Panc1 (cell line): ENCODE measurements around the gene FNTB.

Source experiments
- CTCF ChIP-seq: fragments of 450-650 bp; IDR thresholded peaks from 2 replicates; pipeline ENCODE4 v1.5.1; 2017; ENCODE audit warnings: mild to moderate bottlenecking
- TF ChIP-seq, protein P1 (sequence below), 2 experiments: IDR thresholded peaks; 2 replicates each; pipeline ENCODE4 v1.6.1; 2011 to 2012; ENCODE audit warnings: low read depth in 2 of 2, control low read depth in 1 of 2, low read length in 1 of 2, mild to moderate bottlenecking in 1 of 2, moderate library complexity in 1 of 2; ENCODE audit not compliant: insufficient read depth in 1 of 2

DNA sequence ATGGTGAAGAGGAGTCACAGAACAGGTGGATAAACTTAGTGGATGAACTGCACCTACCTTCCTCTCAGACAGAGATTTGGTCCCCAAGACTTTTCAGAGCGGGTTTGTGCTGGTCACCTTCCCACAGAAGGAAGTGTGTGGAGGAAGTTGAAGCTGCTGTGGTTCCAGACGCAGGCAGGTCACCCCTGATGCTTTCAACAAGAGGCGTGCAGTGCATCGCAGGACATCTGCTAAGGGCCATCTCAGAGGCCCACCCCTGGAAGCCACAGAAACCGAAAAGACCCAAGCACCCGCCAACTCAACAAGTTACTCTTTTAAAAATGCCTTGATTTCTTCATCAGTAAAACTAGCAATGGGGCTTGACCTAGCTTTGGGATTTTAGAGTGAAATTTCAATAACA lies 43.1 kb upstream of the FNTB start:
- TF ChIP-seq, protein P1, sequence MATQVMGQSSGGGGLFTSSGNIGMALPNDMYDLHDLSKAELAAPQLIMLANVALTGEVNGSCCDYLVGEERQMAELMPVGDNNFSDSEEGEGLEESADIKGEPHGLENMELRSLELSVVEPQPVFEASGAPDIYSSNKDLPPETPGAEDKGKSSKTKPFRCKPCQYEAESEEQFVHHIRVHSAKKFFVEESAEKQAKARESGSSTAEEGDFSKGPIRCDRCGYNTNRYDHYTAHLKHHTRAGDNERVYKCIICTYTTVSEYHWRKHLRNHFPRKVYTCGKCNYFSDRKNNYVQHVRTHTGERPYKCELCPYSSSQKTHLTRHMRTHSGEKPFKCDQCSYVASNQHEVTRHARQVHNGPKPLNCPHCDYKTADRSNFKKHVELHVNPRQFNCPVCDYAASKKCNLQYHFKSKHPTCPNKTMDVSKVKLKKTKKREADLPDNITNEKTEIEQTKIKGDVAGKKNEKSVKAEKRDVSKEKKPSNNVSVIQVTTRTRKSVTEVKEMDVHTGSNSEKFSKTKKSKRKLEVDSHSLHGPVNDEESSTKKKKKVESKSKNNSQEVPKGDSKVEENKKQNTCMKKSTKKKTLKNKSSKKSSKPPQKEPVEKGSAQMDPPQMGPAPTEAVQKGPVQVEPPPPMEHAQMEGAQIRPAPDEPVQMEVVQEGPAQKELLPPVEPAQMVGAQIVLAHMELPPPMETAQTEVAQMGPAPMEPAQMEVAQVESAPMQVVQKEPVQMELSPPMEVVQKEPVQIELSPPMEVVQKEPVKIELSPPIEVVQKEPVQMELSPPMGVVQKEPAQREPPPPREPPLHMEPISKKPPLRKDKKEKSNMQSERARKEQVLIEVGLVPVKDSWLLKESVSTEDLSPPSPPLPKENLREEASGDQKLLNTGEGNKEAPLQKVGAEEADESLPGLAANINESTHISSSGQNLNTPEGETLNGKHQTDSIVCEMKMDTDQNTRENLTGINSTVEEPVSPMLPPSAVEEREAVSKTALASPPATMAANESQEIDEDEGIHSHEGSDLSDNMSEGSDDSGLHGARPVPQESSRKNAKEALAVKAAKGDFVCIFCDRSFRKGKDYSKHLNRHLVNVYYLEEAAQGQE (IDR thresholded peaks at IDR 0.05; ENCODE audit: insufficient read depth in 1 of 2, low read depth in 2 of 2, low read length in 1 of 2): no peak
- no peak for TF ChIP-seq CTCF
